SK-N-SH (cell line): ENCODE data around the gene CADM2.
A peak's percentile ranks its signal among the peaks of the same experiment; 100 is the strongest.

Experiments
- CTCF ChIP-seq: fragments of 200-600 bp; sonication (generic); IDR thresholded peaks from 2 replicates; pipeline ENCODE4 v1.6.1; 2017; ENCODE audit warnings: antibody characterized with exemption, mild to moderate bottlenecking, moderate library complexity
- EP300 ChIP-seq, 2 experiments: IDR thresholded peaks; 2 replicates each; pipeline versions ENCODE4 v1.4.0 to v1.6.1; 2012; ENCODE audit warnings: borderline replicate concordance in 1 of 2, low read depth in 1 of 2, low read length in 1 of 2
- FOXM1 ChIP-seq: IDR thresholded peaks from 2 replicates; pipeline ENCODE4 v1.4.0; 2012; ENCODE audit warnings: low read depth, mild to moderate bottlenecking
- GABPA ChIP-seq: IDR thresholded peaks from 2 replicates; pipeline ENCODE4 v1.4.0; 2012; ENCODE audit warnings: low read depth, mild to moderate bottlenecking
- MAX ChIP-seq: IDR thresholded peaks from 2 replicates; pipeline ENCODE4 v1.4.0; 2012; ENCODE audit warnings: low read depth
- POLR2AphosphoS5 ChIP-seq: IDR thresholded peaks from 2 replicates; pipeline ENCODE4 v1.6.1; 2012; ENCODE audit warnings: low read depth, low read length
- USF2 ChIP-seq: fragments of 150-350 bp; IDR thresholded peaks from 2 replicates; pipeline ENCODE4 v1.6.1; 2017; ENCODE audit warnings: antibody characterized with exemption, low read length, low read depth, borderline replicate concordance

GRCh38 chr3:84943379-84943778 lies 15.4 kb upstream of the CADM2 start:
- TF ChIP-seq CTCF (peak; percentile 34), POLR2AphosphoS5 (no peak), FOXM1 (no peak), USF2 (no peak), EP300 (IDR thresholded peaks at IDR 0.05; ENCODE audit: borderline replicate concordance in 1 of 2, low read depth in 1 of 2, low read length in 1 of 2) (no peak), GABPA (no peak), MAX (no peak)
